Calu3 (cell line): Measurements from ENCODE around the gene PTPN14. TPM values are rescaled to one million over a fixed set of nuclear protein-coding genes. Genes with fewer than 3 reads are reported as not detected.

Source experiments
- BruUV-seq: library from RNA; stranded (reverse); fragments of 400-500 nt; replicated peaks from 2 replicates; lab custom pipeline; 2021; lab: Mats Ljungman, UMichigan
- CTCF ChIA-PET: fragments of 300-600 bp; sonication (Branson Sonifier 250); formaldehyde crosslinking; loops from one replicate; lab custom pipeline; 2022; ENCODE audit warnings: antibody characterized with exemption; lab: Charles Lee
- DNase-seq: peaks from one replicate; pipeline ENCODE4 v3.0.0; 2022
- H3K27ac Mint-ChIP-seq: one replicate; pipeline ENCODE4 v1.8.0; 2022; ENCODE audit warnings: mixed read lengths; ENCODE audit not compliant: unreplicated experiment
- H3K27me3 Mint-ChIP-seq: one replicate; pipeline ENCODE4 v1.8.0; 2022; ENCODE audit warnings: mixed read lengths; ENCODE audit not compliant: unreplicated experiment
- H3K36me3 Mint-ChIP-seq: one replicate; pipeline ENCODE4 v1.8.0; 2022; ENCODE audit warnings: mild to moderate bottlenecking, moderate library complexity, mixed read lengths; ENCODE audit not compliant: insufficient read depth, unreplicated experiment
- H3K4me1 Mint-ChIP-seq: one replicate; pipeline ENCODE4 v1.8.0; 2022; ENCODE audit warnings: mild to moderate bottlenecking, low read depth, mixed read lengths; ENCODE audit not compliant: unreplicated experiment
- H3K4me3 Mint-ChIP-seq: one replicate; pipeline ENCODE4 v1.8.0; 2022; ENCODE audit warnings: mild to moderate bottlenecking, low read depth, moderate library complexity, mixed read lengths; ENCODE audit not compliant: unreplicated experiment
- H3K9me3 Mint-ChIP-seq: one replicate; pipeline ENCODE4 v1.8.0; 2022; ENCODE audit warnings: low read depth, mixed read lengths; ENCODE audit not compliant: unreplicated experiment
- intact Hi-C: fragments of 100-400 bp; cut with micrococcal nuclease; formaldehyde crosslinking; loops from one replicate; pipeline ENCODE4 v1.10.0; 2022; ENCODE audit not compliant: unreplicated experiment
- total RNA-seq: library from RNA; stranded (reverse); gene quantifications from 2 replicates; pipeline ENCODE4 v1.2.3, GENCODE V29; 2022
- TF ChIP-seq, protein P1 (sequence below): fragments of 200-600 bp; IDR thresholded peaks from one replicate; pipeline ENCODE4 v1.8.0; 2022; ENCODE audit warnings: antibody characterized with exemption; ENCODE audit not compliant: unreplicated experiment

PTPN14 gene
- total RNA-seq, 1 experiment from 2014 or later: 77.4 TPM

DNA sequence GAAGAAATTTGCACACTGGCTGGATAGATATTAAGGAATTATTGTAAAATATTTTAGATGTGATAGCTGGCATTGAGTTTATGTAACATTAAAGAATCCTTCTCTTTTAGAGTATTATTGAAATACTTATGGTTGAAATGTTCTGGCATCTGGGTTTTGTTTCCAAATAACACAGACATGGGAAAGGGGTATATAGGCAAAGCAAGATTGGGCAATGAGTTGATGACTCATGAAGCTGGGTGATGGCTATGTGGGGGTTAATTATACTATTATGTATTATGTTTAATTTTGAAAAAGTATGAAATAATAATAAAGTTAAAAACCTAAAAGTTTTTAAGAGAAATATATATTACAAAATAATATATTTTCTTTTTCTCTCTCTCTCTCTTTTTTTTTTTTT lies 12.5 kb upstream of the PTPN14 start:
- no peak for DNase-seq
- CTCF ChIA-PET: interaction anchor here (0.7 kb wide), 1 partner anchor 27 kb away, joined by 3 read pairs; no protein-coding TSS in a partner anchor
- peaks cover 23% of the 10 kb centered on the region for H3K4me1 Mint-ChIP-seq
- H3K4me3 Mint-ChIP-seq: no peak overlapping the region
- BruUV-seq: no TSS peak
- H3K36me3 Mint-ChIP-seq: no peaks in the 10 kb centered on the region
- intact Hi-C loops: no loop called here
- no peaks in the 10 kb centered on the region for H3K9me3 Mint-ChIP-seq
- no peak overlapping the region for H3K27ac Mint-ChIP-seq
- H3K27me3 Mint-ChIP-seq: no peaks in the 10 kb centered on the region
- TF ChIP-seq, protein P1, sequence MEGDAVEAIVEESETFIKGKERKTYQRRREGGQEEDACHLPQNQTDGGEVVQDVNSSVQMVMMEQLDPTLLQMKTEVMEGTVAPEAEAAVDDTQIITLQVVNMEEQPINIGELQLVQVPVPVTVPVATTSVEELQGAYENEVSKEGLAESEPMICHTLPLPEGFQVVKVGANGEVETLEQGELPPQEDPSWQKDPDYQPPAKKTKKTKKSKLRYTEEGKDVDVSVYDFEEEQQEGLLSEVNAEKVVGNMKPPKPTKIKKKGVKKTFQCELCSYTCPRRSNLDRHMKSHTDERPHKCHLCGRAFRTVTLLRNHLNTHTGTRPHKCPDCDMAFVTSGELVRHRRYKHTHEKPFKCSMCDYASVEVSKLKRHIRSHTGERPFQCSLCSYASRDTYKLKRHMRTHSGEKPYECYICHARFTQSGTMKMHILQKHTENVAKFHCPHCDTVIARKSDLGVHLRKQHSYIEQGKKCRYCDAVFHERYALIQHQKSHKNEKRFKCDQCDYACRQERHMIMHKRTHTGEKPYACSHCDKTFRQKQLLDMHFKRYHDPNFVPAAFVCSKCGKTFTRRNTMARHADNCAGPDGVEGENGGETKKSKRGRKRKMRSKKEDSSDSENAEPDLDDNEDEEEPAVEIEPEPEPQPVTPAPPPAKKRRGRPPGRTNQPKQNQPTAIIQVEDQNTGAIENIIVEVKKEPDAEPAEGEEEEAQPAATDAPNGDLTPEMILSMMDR: no peak

DNA sequence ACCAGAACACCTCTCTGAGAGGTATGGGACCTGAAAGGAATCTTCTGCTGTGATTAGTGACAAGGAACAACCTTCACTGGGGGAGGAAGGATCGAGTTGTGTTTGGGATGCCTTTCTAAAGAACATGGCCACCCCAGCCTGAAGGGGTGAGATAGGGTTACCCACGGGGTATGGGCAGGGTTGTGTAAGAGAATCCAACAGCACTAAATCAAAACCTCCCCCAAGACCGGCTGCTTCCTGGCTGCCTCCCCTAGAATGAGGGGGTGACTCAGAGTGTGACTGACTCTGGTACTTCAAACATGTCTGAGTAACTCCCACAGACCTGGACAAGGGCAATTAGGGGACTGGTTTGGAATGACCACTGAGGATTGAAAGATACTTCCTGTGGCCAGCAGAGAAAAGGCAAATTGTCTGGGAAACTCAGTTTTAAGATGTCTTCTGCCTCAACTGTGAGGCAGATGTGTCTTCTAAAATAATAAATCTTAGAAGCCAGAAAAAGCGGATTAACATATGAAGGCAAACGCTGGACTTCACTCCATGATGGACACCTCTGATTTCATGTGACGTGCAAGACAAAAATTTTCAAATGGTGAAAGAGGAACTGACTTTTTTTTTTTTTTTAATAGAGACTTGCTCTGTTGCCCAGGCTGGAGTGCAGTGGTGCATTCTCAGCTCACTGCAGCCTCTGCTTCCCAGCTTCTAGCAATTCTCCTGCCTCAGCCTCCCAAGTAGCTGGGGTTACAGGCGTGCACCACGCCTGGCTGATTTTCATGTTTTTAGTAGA lies 6.7 kb upstream of the PTPN14 start:
- intact Hi-C loops: no loop called here
- Mint-ChIP-seq H3K27ac (no peak overlapping the region), H3K36me3 (no peaks in the 10 kb centered on the region), H3K9me3 (no peaks in the 10 kb centered on the region), H3K4me1 (peaks cover 26% of the 10 kb centered on the region), H3K4me3 (no peak overlapping the region), H3K27me3 (no peaks in the 10 kb centered on the region)
- TF ChIP-seq, protein P1: no peak
- no TSS peak for BruUV-seq
- DNase-seq: no peak
- CTCF ChIA-PET: interaction anchor here (1.0 kb wide), 1 partner anchor 24 kb away, joined by 5 read pairs; no protein-coding TSS in a partner anchor

DNA sequence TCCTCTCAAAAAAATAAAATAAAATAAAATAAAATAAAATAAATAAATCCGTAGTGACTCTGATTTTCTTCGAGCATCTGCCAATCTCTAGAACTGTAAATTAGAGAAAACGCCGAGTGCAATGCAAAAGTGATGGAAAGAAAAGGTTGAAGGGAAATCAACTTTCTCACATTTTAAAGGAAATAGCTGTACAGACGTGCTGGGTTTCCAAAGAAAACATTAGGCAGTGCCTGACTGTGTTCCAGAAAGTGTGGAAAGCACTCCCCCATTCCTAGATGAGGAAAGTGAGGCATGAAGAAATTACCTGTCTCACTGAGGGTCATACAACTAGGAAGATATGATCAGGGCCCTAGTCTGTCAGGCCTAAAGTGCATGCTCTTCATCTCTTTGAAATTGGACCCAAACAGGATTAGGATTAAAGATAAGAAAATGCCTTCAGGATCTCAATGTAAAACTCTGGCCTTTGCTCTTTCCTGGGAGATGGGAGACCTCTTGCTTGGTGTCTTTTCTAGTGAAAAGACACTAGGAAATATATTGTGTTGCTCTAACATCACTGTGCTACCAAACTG lies 1.8 kb upstream of the PTPN14 start:
- intact Hi-C loops: no loop called here
- H3K4me3 Mint-ChIP-seq: no peak overlapping the region
- TF ChIP-seq, protein P1: no peak
- peaks cover 41% of the 10 kb centered on the region for H3K36me3 Mint-ChIP-seq
- H3K27ac Mint-ChIP-seq: peak overlapping the region; percentile 20
- no peak for DNase-seq
- no peaks in the 10 kb centered on the region for H3K27me3 Mint-ChIP-seq
- BruUV-seq: no TSS peak
- no peaks in the 10 kb centered on the region for H3K9me3 Mint-ChIP-seq
- H3K4me1 Mint-ChIP-seq: peaks cover 18% of the 10 kb centered on the region
- CTCF ChIA-PET: interaction anchor here (0.8 to 1.5 kb wide), 2 partner anchors 13 to 28 kb away, joined by 3 to 5 read pairs; no protein-coding TSS in a partner anchor

DNA sequence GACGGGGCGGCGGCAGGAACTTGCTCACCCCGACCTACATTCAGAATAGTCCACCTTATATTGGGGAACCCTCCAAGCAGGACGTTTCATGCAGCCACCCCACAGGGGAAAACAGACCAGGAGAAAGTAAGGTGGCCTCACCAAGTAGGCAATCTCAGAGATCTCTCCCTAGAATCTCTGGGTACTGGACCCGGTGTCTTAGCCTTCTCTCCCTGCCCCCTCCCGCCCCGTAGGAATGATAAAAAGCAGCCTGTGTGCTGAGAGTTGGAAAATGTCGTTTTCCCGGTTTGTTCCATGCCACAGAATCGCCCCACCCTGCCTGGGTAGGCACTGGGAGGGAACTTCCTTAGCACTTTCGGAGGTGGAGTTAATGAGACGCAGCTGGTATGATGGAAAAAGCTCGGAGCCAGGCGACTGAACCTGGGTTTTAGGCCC lies 789 bp upstream of the PTPN14 start:
- H3K27ac Mint-ChIP-seq: peak overlapping the region; percentile 86
- no peaks in the 10 kb centered on the region for H3K27me3 Mint-ChIP-seq
- TF ChIP-seq, protein P1: no peak
- intact Hi-C loops: no loop called here
- no TSS peak for BruUV-seq
- H3K36me3 Mint-ChIP-seq: peaks cover 50% of the 10 kb centered on the region
- H3K4me1 Mint-ChIP-seq: peaks cover 20% of the 10 kb centered on the region
- CTCF ChIA-PET: interaction anchor here (0.7 to 3.1 kb wide), 14 partner anchors 9 to 1175 kb away, joined by 3 to 13 read pairs (median 4); no protein-coding TSS in a partner anchor
- peak; percentile 87 for DNase-seq
- H3K9me3 Mint-ChIP-seq: no peaks in the 10 kb centered on the region
- H3K4me3 Mint-ChIP-seq: peak overlapping the region; percentile 78
